ENCODE data around the gene FAM171A1. TPM values are rescaled to one million over a fixed set of nuclear protein-coding genes. Genes with fewer than 3 reads are reported as not detected.

Gene FAM171A1
- 10.8 and 12.1 TPM in 2 replicates for total RNA-seq

GRCh38 chr10:15370856-15371701 is at the start of gene FAM171A1:
Gene FAM171A1 (minus strand): TSS chr10:15371289. CDS start chr10:15371052, 237 bp downstream.

DNA sequence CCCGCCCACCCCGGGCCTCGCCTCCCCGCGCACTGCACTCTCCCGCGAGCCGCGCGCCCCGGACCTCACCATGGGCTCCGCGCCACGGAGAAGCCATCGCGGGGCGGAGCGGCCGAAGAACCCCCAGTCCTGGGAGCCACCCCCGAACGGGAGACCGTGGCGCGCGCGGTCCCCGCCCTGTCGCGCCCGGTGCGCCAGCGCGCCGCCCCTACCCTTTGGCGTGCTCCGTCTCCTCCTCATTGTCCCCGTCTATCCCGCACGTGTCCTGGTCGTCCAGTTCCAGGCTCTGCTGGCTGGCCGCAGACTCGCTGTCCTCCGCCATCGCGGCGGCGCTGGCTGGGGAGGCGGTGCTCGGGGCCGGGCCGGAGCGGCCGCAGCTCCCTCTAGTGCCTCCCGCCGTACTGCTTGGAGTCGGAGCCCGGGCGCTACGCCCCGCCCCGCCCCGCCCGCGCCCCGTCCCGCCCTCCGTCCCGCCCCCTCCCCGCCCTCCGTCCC is 202.8 kb downstream of the FAM171A1 start, which contains the start of gene NMT2:
NMT2 (minus strand) TSS at position 403 of the 495 bp plus-strand sequence; CDS start at position 322, 81 bp downstream.

Other genes with a start within 250 kb of the FAM171A1 start
- 35.2 and 39.0 TPM in 2 replicates for gene NMT2, start 202.6 kb downstream of the FAM171A1 start, total RNA-seq